HG03520 (cell line): ENCODE measurements around the gene HAUS8.

ENCODE experiments used
- ATAC-seq: cut with Tn5 transposase; IDR thresholded peaks from one replicate; pipeline ENCODE4 v1.9.1; 2021; ENCODE audit warnings: mild to moderate bottlenecking, moderate library complexity; ENCODE audit not compliant: unreplicated experiment

Gene HAUS8

GRCh38 chr19:17076543-17076991 is 1.3 kb upstream of the HAUS8 start:
- no peak for ATAC-seq

DNA sequence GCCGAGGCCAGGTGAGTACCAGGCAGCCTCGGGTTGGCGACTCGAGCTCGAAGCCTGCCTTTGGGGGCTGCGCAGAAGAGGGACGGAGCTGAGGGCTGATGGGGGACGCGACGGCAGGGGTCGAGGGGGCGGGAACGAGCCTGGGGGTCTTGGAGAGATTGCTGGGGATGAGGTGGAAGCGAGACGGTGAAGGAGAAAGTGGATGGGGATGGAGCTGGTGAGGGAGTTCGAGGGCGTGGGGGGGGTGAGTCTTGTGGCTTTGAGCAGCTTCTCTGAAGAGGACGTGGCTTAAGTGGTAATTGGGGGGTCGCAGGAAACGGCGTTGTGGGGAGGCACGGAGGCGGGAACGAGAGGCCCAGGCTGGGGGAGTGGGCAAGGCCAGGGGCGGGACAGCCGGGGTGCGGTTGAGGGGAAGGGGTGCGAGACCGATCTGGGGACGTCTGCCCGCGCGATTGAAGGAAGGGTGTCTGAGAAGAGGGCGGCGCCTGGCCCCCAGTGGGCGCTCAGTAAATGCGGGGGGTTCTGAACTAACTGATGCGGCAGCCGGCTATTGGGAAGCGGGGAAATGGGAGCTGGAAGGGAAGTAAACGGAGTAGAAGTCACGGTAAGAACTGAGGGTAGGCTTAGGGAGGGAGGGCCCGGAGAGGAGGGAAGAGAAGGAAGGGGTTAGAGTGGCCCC is 751 bp upstream of the HAUS8 start:
- ATAC-seq = no peak

DNA sequence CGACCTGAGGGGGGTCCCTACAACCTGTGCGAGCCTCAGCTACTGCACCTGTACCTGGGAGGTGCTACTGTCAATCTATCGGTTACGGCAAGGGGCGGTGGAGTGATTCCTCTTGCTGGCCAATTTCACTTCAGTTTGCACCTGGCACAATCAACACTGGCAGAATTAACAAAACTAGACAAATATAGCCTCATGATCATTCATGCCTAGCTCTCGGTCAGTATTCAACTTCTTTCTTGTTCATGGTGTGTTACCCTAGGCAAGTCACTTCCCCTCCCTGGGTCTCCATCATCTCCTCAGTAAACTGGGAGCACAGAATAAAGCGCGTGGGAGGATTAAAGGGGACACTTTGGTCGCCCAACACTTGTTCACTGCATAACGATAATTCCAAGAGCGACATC is 618 bp downstream of the HAUS8 start:
- ATAC-seq = no peak

DNA sequence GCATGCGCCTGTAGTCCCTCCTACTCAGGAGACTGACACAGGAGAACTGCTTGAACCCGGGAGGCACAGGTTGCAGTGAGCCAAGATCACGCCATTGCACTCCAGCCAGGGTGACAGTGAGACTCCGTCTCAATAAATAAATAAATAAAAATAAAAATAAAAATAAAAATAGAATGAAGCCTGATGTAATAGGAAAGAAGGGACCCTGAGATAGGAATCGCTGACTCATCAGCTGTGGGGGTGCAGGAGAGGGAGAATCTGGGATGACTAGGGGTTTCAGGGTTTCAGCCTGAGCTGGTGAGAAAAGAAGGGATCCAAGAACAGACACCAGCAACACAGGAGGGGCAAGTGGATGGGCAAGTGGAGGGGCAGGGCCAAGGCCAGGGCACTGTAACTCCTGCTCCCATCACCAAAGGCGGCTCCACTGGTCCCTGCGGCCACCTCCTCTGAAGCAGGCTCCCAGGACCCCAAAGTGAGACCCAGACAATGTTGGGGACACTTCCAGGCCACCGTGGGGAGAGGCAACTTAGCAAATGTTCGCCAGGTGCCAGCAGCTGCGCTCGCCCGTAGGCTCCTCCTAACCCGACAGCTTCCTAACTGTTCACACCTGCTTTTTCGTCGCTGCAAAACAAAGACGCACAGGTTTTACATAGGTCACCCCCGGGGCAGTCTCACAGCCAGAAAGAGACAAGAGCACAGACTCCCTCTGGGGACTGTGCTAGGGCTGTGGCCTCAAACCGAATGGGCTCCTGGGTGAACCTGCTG is 1.2 kb downstream of the HAUS8 start:
- ATAC-seq = no peak

- ATAC-seq = no peak
Observed at GRCh38 chr19:17070912-17071311, 4.3 kb downstream of the HAUS8 start.

GRCh38 chr19:17070421-17070820 is 4.8 kb downstream of the HAUS8 start:
- no peak for ATAC-seq

- ATAC-seq = no peak
Observed at GRCh38 chr19:17069193-17069592, 6.1 kb downstream of the HAUS8 start.

DNA sequence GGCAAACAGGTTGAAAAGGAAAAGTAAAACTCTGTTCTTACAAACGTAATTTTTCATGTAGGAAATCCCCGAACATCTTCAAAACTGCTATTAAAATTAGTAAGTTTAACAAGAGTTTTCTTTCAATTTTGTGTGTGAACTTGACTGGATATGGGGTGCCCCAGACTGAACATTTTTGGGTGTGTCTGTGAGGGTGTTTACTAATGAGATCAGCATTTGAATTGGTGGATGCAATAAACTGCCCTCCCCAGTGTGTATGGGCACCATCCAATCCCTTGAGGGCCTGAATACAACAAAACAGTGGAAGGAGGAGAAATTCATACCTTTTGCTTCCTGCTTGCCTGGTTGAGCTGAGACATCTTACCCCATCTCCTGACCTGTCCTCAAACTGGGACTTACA is 11.8 kb downstream of the HAUS8 start:
- ATAC-seq = no peak

DNA sequence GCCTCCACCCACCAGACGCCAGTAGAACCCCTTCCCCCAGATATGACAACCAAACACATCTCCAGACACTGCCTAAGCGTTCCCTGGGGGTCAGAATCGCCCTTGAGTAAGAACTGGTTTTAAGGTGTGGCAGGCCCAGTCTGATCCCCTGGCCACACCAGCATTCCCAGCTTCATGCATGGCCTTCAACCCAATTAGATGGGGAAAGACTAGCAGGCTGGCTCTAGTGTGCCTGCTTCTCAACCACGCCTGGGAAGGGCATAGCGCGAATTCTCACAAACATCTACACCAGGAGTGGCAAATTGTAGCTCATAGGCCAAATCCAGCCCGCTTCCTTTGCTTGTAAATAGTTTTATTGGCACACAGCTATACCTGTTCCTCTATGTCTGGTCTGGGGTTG is 13.6 kb downstream of the HAUS8 start:
- no peak for ATAC-seq

DNA sequence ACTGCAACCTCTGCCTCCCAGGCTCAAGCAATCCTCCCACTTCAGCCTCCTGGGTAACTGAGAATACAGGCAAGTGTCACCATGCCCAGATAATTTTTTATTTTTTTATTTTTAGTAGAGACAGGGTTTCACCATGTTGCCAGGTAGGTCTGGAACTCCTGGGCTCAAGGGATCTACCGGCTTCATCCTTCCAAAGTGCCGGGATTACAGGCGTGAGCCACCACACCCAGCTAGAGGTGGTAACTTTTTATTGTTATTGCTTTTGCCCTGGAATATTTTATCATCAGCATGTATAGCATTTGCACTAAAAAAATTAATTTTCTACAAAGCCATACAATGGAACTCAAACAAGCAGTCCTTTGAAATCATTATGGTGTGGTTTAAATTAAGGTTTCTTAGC is 14.0 kb downstream of the HAUS8 start:
- ATAC-seq = no peak

DNA sequence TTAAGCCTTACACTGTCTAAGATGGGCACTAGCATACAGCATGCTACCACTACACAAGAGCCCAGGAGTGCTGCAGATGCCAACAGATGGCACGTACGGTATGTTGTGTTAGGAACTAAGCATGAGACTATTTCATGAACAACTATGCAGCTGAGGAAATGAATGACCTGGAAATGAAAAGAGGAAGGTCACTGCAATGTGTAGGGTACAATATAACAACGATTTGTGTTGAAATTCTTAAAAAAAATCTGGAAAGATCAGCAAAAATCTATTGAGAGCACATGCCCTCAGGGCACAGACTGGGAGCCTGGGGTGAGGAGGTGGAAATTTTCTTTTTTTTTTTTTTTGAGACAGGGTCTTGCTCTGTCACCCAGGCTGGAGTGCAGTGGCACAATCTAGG is 14.4 kb downstream of the HAUS8 start:
- no peak for ATAC-seq

DNA sequence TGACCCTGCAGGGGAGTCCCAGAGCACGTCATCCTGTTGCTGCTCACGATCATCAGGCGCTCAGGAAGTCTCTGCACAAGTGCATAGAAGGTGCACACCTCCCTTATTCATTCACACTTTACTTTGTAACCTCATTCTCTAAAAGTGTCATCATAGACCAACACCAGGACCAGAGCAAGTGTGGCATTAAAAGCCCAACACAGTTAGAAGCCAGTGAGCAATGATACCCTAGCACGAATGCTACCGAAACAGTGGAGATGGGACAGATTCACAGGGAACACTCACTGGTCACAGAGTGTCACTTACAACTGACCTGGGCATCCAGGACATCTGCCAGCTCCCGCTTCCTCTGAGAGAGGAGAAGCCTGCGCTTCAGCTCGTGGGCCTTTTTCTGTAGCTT is 17.0 kb downstream of the HAUS8 start:
- no peak for ATAC-seq

DNA sequence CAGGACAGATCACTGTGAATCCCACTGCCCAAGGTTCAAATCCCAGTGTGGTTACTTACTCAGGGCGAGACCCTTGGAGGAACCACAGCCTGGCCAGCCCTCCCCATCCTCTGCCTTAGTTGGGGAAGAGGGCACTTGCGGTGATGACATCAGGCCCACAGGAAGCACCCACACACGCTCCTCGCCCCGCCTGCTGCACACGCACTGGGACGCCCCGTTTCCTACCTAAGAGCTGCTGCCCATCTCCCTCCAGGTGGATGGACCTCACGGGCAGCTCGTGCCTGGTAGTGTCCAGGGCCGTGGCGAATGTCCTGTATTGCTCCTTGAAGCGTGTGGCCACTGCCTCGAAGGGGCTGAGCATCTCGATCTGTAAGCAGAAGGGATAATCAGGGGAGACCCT is 19.6 kb downstream of the HAUS8 start:
- no peak for ATAC-seq

GRCh38 chr19:17054746-17055145 is 20.5 kb downstream of the HAUS8 start:
- no peak for ATAC-seq

GRCh38 chr19:17052439-17052838 is 22.8 kb downstream of the HAUS8 start:
- ATAC-seq = no peak

- ATAC-seq = no peak
Observed at GRCh38 chr19:17049711-17050280, 25.5 kb downstream of the HAUS8 start.

DNA sequence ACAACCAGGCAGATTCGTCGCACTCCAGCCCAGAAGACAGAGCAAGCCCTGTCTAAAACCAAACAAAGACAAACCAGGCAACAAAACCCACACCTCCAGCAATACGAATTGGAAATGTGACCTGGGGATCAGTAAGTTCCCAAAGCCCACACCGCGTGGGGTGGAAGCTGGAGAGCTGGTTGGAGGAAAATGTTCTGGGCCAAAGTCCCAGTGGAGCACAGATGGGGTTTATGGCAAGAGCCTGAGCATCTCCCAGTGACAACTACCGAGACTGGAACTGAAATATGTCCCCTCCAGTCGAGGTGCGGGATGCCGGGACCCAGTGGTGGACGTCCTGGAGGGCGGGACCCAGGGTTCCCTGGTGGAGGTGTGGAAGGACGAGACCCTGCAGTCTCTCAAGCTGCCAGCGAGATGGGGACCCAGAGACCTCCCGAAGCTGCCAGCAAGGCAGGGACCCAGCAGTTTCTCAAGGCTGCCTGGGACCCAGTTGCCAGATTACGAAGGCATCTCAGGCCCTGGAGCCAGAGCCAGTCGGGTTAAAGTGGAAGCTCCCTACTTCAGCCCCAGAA is 26.3 kb downstream of the HAUS8 start:
- ATAC-seq = no peak

DNA sequence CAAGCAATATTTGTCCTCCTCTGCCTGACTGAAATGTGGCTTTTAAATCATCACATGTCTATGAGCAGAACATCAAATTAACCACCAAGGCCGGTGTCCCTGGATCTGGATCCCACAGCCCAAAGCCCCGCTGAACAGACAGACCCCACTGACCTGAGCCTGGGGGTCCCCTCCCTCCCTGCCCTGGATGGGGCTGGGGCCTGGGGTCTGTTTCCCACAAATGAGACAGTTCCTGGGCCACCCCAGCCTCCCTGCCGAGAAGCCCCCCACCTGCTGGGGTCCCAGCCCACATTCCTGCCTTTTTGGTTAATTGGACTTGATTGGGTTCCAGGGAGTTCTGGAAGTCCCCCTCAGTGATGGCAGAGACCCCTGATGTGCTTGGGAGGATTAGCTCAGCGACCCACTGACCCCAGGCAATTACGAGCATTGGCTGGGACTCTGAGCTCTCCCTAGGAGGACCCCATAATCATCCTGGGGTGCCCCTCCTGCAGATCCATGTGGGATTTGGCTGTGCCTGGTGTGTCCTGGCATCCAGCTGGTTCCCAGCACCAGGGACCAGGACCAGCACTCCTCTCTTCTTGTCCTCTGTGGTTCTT is 29.2 kb downstream of the HAUS8 start:
- no peak for ATAC-seq

DNA sequence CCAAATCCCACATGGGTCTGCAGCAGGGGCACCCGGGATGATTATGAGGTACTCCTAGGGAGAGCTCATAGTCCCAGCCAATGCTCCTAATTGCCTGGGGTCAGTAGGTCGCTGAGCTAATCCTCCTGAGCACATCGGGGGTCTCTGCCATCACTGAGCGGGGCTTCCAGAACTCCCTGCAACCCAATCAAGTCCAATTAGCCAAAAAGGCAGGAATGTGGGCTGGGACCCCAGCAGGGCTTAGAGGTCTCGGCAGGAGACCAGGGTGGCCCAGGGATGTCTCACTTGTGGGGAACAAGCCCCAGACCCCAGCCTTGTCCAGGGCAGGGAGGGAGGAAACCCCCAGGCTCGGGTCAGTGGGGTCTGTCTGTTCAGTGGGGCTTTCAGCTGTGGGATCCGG is 31.5 kb downstream of the HAUS8 start:
- no peak for ATAC-seq

- no peak for ATAC-seq
Observed at GRCh38 chr19:17041976-17042375, 33.3 kb downstream of the HAUS8 start.

DNA sequence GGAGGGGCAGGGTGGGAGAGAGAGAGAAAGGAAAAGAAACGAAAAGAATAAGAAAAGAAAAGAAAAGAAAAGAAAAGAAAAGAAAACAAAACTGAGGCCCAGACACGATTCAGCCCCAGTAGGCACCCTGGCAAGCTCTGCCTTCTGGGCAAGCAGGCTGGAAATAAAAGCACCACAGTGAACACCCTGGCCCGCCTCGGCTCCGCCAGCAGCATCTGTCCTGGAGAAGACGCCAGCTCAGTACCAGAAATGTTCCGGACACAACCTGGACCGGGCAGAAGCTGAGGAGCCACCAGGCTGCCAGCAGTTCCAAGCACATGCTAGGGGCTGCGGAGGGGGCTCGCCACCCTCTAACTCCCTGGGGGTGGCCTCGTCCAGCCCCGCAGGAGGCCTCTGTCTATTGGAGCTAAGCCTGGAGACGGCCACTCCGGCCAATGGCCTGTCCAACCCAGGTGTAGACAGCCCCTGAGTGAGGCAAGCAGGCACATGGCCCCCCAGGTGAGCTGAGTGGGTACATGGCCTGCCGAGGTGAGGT is 37.2 kb downstream of the HAUS8 start:
- no peak for ATAC-seq
